ENCODE results near the gene ZBP1. TPM values are rescaled to one million over a fixed set of nuclear protein-coding genes. Genes with fewer than 3 reads are reported as not detected.

ZBP1 gene
- total RNA-seq, 1 experiment from 2014 or later, result 2.9 TPM

GRCh38 chr20:57659517-57660180 is 39.4 kb upstream of the ZBP1 start:
- Mint-ChIP-seq H3K9me3 (ENCODE audit: low read depth, unreplicated experiment) (no peaks in the 10 kb centered on the region), H3K27me3 (ENCODE audit: unreplicated experiment) (no peaks in the 10 kb centered on the region), H3K36me3 (ENCODE audit: insufficient read depth, unreplicated experiment) (peaks cover 100% of the 10 kb centered on the region), H3K27ac (ENCODE audit: unreplicated experiment) (peak overlapping the region; percentile 72), H3K4me1 (ENCODE audit: low read depth, unreplicated experiment) (peaks cover 72% of the 10 kb centered on the region), H3K4me3 (ENCODE audit: low read depth, unreplicated experiment) (peak overlapping the region; percentile 31)
- no peak for TF ChIP-seq CTCF (IDR thresholded peaks at IDR 0.05; ENCODE audit: unreplicated experiment)
- CTCF ChIA-PET, result interaction anchor here (1.9 kb wide), 1 partner anchor 37 kb away, joined by 5 read pairs; no protein-coding TSS in a partner anchor
- no TSS peak for BruUV-seq (replicated peaks)
- peak; percentile 4 for DNase-seq
- intact Hi-C loops (cut with micrococcal nuclease; ENCODE audit: unreplicated experiment), result no loop called here

GRCh38 chr20:57658833-57659516 is 38.7 kb upstream of the ZBP1 start:
- intact Hi-C loops (cut with micrococcal nuclease; ENCODE audit: unreplicated experiment), result no loop called here
- DNase-seq, result peak; percentile 3
- Mint-ChIP-seq H3K4me3 (ENCODE audit: low read depth, unreplicated experiment) (peak overlapping the region; percentile 31), H3K4me1 (ENCODE audit: low read depth, unreplicated experiment) (peaks cover 79% of the 10 kb centered on the region), H3K9me3 (ENCODE audit: low read depth, unreplicated experiment) (no peaks in the 10 kb centered on the region), H3K27me3 (ENCODE audit: unreplicated experiment) (no peaks in the 10 kb centered on the region), H3K27ac (ENCODE audit: unreplicated experiment) (peak overlapping the region; percentile 72), H3K36me3 (ENCODE audit: insufficient read depth, unreplicated experiment) (peaks cover 100% of the 10 kb centered on the region)
- CTCF ChIA-PET, result interaction anchor here (1.9 kb wide), 1 partner anchor 37 kb away, joined by 5 read pairs; no protein-coding TSS in a partner anchor
- no peak for TF ChIP-seq CTCF (IDR thresholded peaks at IDR 0.05; ENCODE audit: unreplicated experiment)
- no TSS peak for BruUV-seq (replicated peaks)

- Mint-ChIP-seq H3K36me3 (ENCODE audit: insufficient read depth, unreplicated experiment) (peaks cover 100% of the 10 kb centered on the region), H3K9me3 (ENCODE audit: low read depth, unreplicated experiment) (no peaks in the 10 kb centered on the region), H3K27me3 (ENCODE audit: unreplicated experiment) (no peaks in the 10 kb centered on the region), H3K4me3 (ENCODE audit: low read depth, unreplicated experiment) (peak overlapping the region; percentile 31), H3K27ac (ENCODE audit: unreplicated experiment) (peak overlapping the region; percentile 72), H3K4me1 (ENCODE audit: low read depth, unreplicated experiment) (peaks cover 79% of the 10 kb centered on the region)
- intact Hi-C loops (cut with micrococcal nuclease; ENCODE audit: unreplicated experiment), result no loop called here
- no TSS peak for BruUV-seq (replicated peaks)
- DNase-seq, result no peak
- CTCF ChIA-PET, result interaction anchor here (1.9 kb wide), 1 partner anchor 36 kb away, joined by 5 read pairs; no protein-coding TSS in a partner anchor
- TF ChIP-seq CTCF (IDR thresholded peaks at IDR 0.05; ENCODE audit: unreplicated experiment), result no peak
These were observed 38.2 kb upstream of the ZBP1 start for GRCh38 chr20:57658447-57658832.

- peak; percentile 15 for DNase-seq
- intact Hi-C loops (cut with micrococcal nuclease; ENCODE audit: unreplicated experiment), result no loop called here
- Mint-ChIP-seq H3K4me1 (ENCODE audit: low read depth, unreplicated experiment) (peaks cover 73% of the 10 kb centered on the region), H3K27me3 (ENCODE audit: unreplicated experiment) (no peaks in the 10 kb centered on the region), H3K36me3 (ENCODE audit: insufficient read depth, unreplicated experiment) (peaks cover 100% of the 10 kb centered on the region), H3K9me3 (ENCODE audit: low read depth, unreplicated experiment) (no peaks in the 10 kb centered on the region), H3K27ac (ENCODE audit: unreplicated experiment) (peak overlapping the region; percentile 72), H3K4me3 (ENCODE audit: low read depth, unreplicated experiment) (peak overlapping the region; percentile 31)
- CTCF ChIA-PET, result no interaction called here
- BruUV-seq (replicated peaks), result no TSS peak
- TF ChIP-seq CTCF (IDR thresholded peaks at IDR 0.05; ENCODE audit: unreplicated experiment), result no peak
These were observed 37.6 kb upstream of the ZBP1 start for GRCh38 chr20:57657535-57658446.

Data from Calu3 (cell line).